MM.1S (cell line): Measurements from ENCODE around the gene MSRB1.

Experiments
- DNase-seq: peaks from one replicate; pipeline ENCODE4 v3.0.0-alpha.2; 2015
- H2AFZ ChIP-seq: fragments of 300-600 bp; sonication (generic); 2 replicates; pipeline ENCODE4 v1.6.0; 2016; ENCODE audit warnings: antibody characterized with exemption, low read length
- H3F3A ChIP-seq: fragments of 300-600 bp; sonication (generic); 2 replicates; pipeline ENCODE4 v1.6.1; 2016; ENCODE audit warnings: mild to moderate bottlenecking, antibody characterized with exemption, low read length, moderate library complexity, mixed read lengths; ENCODE audit not compliant: insufficient read depth
- H3K27ac ChIP-seq: fragments of 300-600 bp; sonication (generic); 2 replicates; pipeline ENCODE4 v1.5.1; 2016; ENCODE audit warnings: mild to moderate bottlenecking, low read length
- H3K27me3 ChIP-seq: fragments of 300-600 bp; sonication (generic); replicated peaks from 2 replicates; pipeline ENCODE4 v1.6.0; 2016; ENCODE audit warnings: low read length; ENCODE audit not compliant: insufficient read depth
- H3K36me3 ChIP-seq: fragments of 300-600 bp; sonication (generic); replicated peaks from 2 replicates; pipeline ENCODE4 v1.6.1; 2016; ENCODE audit warnings: mild to moderate bottlenecking, low read length, mixed read lengths; ENCODE audit not compliant: insufficient read depth
- H3K4me1 ChIP-seq: fragments of 300-600 bp; sonication (generic); 2 replicates; pipeline ENCODE4 v1.6.1; 2016; ENCODE audit warnings: low read length, mixed read lengths
- H3K4me2 ChIP-seq: fragments of 300-600 bp; sonication (generic); 2 replicates; pipeline ENCODE4 v1.6.0; 2016; ENCODE audit warnings: low read depth, low read length
- H3K4me3 ChIP-seq: fragments of 300-600 bp; sonication (generic); 2 replicates; pipeline ENCODE4 v1.5.1; 2016; ENCODE audit warnings: low read length, mixed read lengths
- H3K79me2 ChIP-seq: fragments of 300-600 bp; sonication (generic); 2 replicates; pipeline ENCODE4 v1.6.1; 2016; ENCODE audit warnings: mixed run types, low read length, mixed read lengths
- H3K9ac ChIP-seq: fragments of 300-600 bp; sonication (generic); 2 replicates; pipeline ENCODE4 v1.6.1; 2016; ENCODE audit warnings: low read length, mixed read lengths
- H3K9me2 ChIP-seq: fragments of 300-600 bp; sonication (generic); replicated peaks from 2 replicates; pipeline ENCODE4 v1.6.1; 2016; ENCODE audit warnings: mild to moderate bottlenecking, low read length, mixed read lengths; ENCODE audit not compliant: insufficient read depth
- H3K9me3 ChIP-seq: fragments of 300-600 bp; sonication (generic); replicated peaks from 2 replicates; pipeline ENCODE4 v1.6.1; 2016; ENCODE audit warnings: mild to moderate bottlenecking, low read length, mixed read lengths; ENCODE audit not compliant: insufficient read depth
- H4K20me1 ChIP-seq: fragments of 300-600 bp; sonication (generic); 2 replicates; pipeline ENCODE4 v1.6.1; 2016; ENCODE audit warnings: mild to moderate bottlenecking, low read length, moderate library complexity, mixed read lengths; ENCODE audit not compliant: insufficient read depth
- EZH2 ChIP-seq: fragments of 300-600 bp; sonication (generic); optimal IDR thresholded peaks from 2 replicates; pipeline ENCODE3; 2017; ENCODE audit warnings: low read depth, mild to moderate bottlenecking, antibody characterized with exemption, low read length, mixed read lengths
- EZH2phosphoT487 ChIP-seq: fragments of 300-600 bp; sonication (generic); IDR thresholded peaks from 2 replicates; pipeline ENCODE4 v1.6.1; 2018; ENCODE audit warnings: antibody characterized with exemption, low read length
- TF ChIP-seq, protein P1 (sequence below): fragments of 300-600 bp; sonication (generic); IDR thresholded peaks from 2 replicates; pipeline ENCODE4 v1.5.1; 2016; ENCODE audit warnings: antibody characterized with exemption, low read length, mixed read lengths

MSRB1 gene

DNA sequence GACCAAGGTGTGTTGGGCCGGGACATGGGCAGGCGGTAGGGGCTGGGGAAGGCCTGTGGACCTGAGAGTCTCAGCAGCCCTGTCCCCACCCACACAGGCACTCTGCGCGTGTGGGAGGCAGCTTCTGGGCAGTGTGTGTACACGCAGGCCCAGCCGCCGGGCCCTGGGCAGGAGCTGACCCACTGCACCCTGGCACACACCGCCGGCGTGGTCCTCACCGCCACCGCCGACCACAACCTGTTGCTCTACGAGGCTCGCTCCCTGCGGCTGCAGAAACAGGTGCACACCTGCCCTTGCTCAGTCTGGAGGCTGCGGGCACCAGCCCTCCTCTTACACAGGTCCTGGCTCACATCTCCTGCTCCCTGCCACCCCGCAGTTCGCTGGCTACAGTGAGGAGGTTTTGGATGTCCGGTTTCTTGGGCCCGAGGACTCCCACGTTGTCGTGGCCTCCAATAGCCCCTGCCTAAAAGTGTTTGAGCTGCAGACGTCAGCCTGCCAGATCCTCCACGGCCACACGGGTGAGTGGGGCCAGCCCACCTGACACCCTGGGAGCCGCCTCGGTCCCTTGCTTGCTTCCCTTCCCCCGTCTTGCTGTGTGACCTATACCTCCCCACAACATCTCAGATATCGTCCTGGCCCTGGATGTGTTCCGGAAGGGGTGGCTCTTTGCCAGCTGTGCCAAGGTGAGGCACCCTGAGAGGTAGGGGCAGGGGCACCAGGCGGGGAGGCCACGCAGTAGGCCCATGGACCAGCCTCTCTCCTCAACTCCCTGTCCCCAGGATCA is 32.6 kb upstream of the MSRB1 start:
- H3K4me3 ChIP-seq: no peak overlapping the region
- no peaks in the 10 kb centered on the region for H4K20me1 ChIP-seq
- no peaks in the 10 kb centered on the region for H3K9me3 ChIP-seq
- peaks cover 9% of the 10 kb centered on the region for H3K27me3 ChIP-seq
- DNase-seq: no peak
- peaks cover 23% of the 10 kb centered on the region for H3K79me2 ChIP-seq
- H3K9me2 ChIP-seq: no peaks in the 10 kb centered on the region
- 0 out of 2 replicates have a peak, but pooled peaks cover 3% of the 10 kb centered on the region for H3K4me1 ChIP-seq
- H3K27ac ChIP-seq: no peak overlapping the region
- TF ChIP-seq EZH2phosphoT487 (no peak), EZH2 (no peak)
- TF ChIP-seq, protein P1, sequence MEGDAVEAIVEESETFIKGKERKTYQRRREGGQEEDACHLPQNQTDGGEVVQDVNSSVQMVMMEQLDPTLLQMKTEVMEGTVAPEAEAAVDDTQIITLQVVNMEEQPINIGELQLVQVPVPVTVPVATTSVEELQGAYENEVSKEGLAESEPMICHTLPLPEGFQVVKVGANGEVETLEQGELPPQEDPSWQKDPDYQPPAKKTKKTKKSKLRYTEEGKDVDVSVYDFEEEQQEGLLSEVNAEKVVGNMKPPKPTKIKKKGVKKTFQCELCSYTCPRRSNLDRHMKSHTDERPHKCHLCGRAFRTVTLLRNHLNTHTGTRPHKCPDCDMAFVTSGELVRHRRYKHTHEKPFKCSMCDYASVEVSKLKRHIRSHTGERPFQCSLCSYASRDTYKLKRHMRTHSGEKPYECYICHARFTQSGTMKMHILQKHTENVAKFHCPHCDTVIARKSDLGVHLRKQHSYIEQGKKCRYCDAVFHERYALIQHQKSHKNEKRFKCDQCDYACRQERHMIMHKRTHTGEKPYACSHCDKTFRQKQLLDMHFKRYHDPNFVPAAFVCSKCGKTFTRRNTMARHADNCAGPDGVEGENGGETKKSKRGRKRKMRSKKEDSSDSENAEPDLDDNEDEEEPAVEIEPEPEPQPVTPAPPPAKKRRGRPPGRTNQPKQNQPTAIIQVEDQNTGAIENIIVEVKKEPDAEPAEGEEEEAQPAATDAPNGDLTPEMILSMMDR: no peak
- peaks cover 4% of the 10 kb centered on the region; the same call in 1 of the 2 replicates for H3F3A ChIP-seq
- no peak overlapping the region for H3K4me2 ChIP-seq
- H3K9ac ChIP-seq: no peak overlapping the region
- H2AFZ ChIP-seq: no peak overlapping the region
- H3K36me3 ChIP-seq: no peaks in the 10 kb centered on the region

DNA sequence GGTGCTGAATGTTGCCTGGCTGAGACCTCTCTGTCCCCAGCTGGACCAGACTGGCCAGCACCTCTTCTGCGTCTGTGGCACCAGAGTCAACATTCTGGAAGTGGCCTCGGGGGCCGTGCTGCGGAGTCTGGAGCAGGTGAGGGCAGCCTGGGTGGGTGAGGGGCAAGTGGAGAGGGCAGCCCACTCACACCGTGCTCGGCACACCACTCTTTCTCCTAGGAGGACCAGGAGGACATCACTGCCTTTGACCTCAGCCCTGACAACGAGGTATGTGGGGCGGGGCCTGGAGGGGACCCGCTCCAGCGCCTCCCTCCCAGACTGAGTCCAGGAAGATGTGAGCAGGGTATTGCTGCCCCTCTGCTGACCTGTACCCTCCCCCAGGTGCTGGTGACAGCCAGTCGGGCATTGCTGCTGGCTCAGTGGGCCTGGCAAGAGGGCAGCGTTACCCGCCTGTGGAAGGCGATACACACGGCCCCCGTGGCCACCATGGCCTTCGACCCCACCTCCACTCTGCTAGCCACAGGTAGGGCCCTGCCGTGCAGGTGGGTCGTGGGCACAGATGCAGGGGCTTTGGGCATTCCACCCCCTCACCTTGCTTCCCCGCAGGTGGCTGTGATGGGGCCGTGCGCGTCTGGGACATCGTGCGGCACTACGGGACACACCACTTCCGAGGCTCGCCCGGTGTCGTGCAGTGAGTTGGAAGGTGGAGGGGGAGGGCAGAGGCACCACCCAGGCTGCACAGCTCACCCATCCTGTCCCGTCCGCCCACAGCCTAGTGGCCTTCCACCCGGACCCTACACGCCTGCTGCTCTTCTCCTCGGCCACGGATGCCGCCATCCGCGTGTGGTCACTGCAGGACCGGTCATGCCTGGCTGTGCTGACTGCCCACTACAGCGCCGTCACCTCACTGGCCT is 31.4 kb upstream of the MSRB1 start:
- TF ChIP-seq, protein P1: no peak
- TF ChIP-seq EZH2phosphoT487 (no peak), EZH2 (no peak)
- Histone ChIP-seq H3K9ac (no peak overlapping the region), H3K79me2 (peaks cover 23% of the 10 kb centered on the region), H3K4me1 (0 out of 2 replicates have a peak, but pooled peaks cover 3% of the 10 kb centered on the region), H3K36me3 (no peaks in the 10 kb centered on the region), H4K20me1 (no peaks in the 10 kb centered on the region), H3K4me2 (no peak overlapping the region), H3K27ac (no peak overlapping the region), H3K9me3 (no peaks in the 10 kb centered on the region), H2AFZ (no peak overlapping the region), H3K4me3 (no peak overlapping the region), H3F3A (peaks cover 4% of the 10 kb centered on the region; the same call in 1 of the 2 replicates), H3K27me3 (no peaks in the 10 kb centered on the region), H3K9me2 (no peaks in the 10 kb centered on the region)
- DNase-seq: no peak

DNA sequence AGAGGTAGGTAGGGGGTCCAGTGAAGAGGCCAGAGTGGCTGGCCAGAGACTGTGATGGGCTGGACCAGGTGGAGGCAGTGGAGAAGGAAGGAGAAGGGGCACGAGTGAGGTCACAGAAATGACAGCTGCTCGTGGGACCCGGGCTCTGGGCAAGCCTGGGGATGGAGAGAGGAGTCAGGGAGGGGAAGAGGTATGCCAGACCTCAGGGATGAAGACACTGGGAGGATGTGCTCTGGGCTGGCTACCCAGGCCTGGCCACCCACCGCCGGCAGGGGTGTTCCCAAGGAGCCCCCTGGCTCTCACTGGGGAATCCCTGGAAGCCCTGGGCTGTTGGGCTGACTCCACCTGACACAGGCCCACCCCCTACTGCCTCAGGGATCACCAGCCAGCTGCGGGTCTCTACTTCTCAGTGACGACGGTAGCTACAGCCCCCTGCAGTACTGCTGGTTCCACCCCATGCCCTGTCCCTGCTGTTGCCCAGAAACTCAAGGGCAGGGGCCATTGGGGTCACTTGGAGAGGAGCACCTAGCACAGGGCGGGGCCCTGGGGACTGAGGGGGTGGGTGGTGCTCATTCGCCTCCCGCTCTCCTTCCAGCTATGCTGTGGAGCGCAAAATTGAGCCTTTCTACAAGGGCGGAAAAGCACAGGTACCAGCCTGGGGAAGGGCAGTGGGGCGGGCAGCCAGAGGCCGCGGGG is 30.6 kb upstream of the MSRB1 start:
- H3K27me3 ChIP-seq: no peaks in the 10 kb centered on the region
- no peak overlapping the region for H3K27ac ChIP-seq
- no peaks in the 10 kb centered on the region for H3K36me3 ChIP-seq
- no peak overlapping the region for H2AFZ ChIP-seq
- H3K4me2 ChIP-seq: peak overlapping the region; percentile 89; the same call in 1 of the 2 replicates
- peaks cover 4% of the 10 kb centered on the region; the same call in 1 of the 2 replicates for H3F3A ChIP-seq
- H3K9me2 ChIP-seq: no peaks in the 10 kb centered on the region
- TF ChIP-seq EZH2phosphoT487: no peak
- TF ChIP-seq, protein P1: no peak
- H3K4me1 ChIP-seq: 0 out of 2 replicates have a peak, but pooled peaks cover 3% of the 10 kb centered on the region
- peaks cover 23% of the 10 kb centered on the region for H3K79me2 ChIP-seq
- no peaks in the 10 kb centered on the region for H4K20me1 ChIP-seq
- no peak for DNase-seq
- H3K9ac ChIP-seq: no peak overlapping the region
- no peak overlapping the region for H3K4me3 ChIP-seq
- no peaks in the 10 kb centered on the region for H3K9me3 ChIP-seq
